GM23338 (cell line): ENCODE data around the gene RGN.

ENCODE experiments used
- CREB1 ChIP-seq: fragments of 250-450 bp; sonication (Bioruptor Pico); IDR thresholded peaks from 2 replicates; pipeline ENCODE4 v1.5.0; 2020; ENCODE audit warnings: low read depth, mild to moderate bottlenecking, moderate library complexity
- CTCF ChIP-seq, 2 experiments: fragments of 200-600 bp in 1 of 2; sonication (generic) in 1 of 2; conservative IDR thresholded peaks; 2 replicates each; pipeline versions ENCODE4 v1.5.1 to v1.6.1; 2016 to 2017; ENCODE audit warnings: antibody characterized with exemption in 2 of 2, low read depth in 2 of 2, mild to moderate bottlenecking in 2 of 2, moderate library complexity in 1 of 2
- EZH2 ChIP-seq: fragments of 200-600 bp; sonication (generic); IDR thresholded peaks from one replicate; pipeline ENCODE4 v1.8.0; 2017; ENCODE audit warnings: antibody characterized with exemption, mild to moderate bottlenecking, low read depth; ENCODE audit not compliant: unreplicated experiment
- EZH2phosphoT487 ChIP-seq: fragments of 200-600 bp; sonication (generic); IDR thresholded peaks from one replicate; pipeline ENCODE4 v1.8.1; 2018; ENCODE audit warnings: antibody characterized with exemption; ENCODE audit not compliant: unreplicated experiment
- JUNB ChIP-seq: IDR thresholded peaks from one replicate; pipeline ENCODE4 v1.6.1; 2016; ENCODE audit warnings: antibody characterized with exemption; ENCODE audit not compliant: unreplicated experiment
- POLR2AphosphoS5 ChIP-seq: IDR thresholded peaks from 2 replicates; pipeline ENCODE4 v1.6.1; 2016; ENCODE audit warnings: antibody characterized with exemption, low read depth
- ZNF331 ChIP-seq: fragments of 250-450 bp; sonication (Bioruptor Pico); IDR thresholded peaks from 2 replicates; pipeline ENCODE4 v1.5.0; 2020; ENCODE audit warnings: low read depth, mild to moderate bottlenecking, moderate library complexity

- no peak for TF ChIP-seq CREB1 (CRISPR knock-in tag)
- no peak for TF ChIP-seq JUNB
- TF ChIP-seq CTCF (conservative IDR thresholded peaks at IDR 0.05; ENCODE audit: low read depth in 2 of 2): no peak
- TF ChIP-seq ZNF331 (CRISPR knock-in tag): no peak
- no peak for TF ChIP-seq EZH2phosphoT487
- no peak for TF ChIP-seq POLR2AphosphoS5
- no peak for TF ChIP-seq EZH2
Observed at GRCh38 chrX:47133493-47133892, 55.2 kb downstream of the RGN start.
